Measurements from ENCODE around the gene STRBP. TPM values are rescaled to one million over a fixed set of nuclear protein-coding genes. Genes with fewer than 3 reads are reported as not detected.

Gene STRBP
- total RNA-seq, 1 experiment from 2014 or later: 74.0 TPM

GRCh38 chr9:123162360-123162759 is 106.0 kb downstream of the STRBP start:
- Mint-ChIP-seq H3K27me3 (ENCODE audit: low read depth) (no peaks in the 10 kb centered on the region; the same call in 1 of the 2 replicates), H3K36me3 (ENCODE audit: insufficient read depth in 1 of 3, low read depth in 3 of 3) (peaks cover 4 to 9% (median 7%) of the 10 kb centered on the region in 3 experiments; a peak in 6 of 7 replicates)
- H3K4ac ChIP-seq (ENCODE audit: low read depth, low read length): no peak overlapping the region

More at GRCh38 chr9:123162360-123162759, 106.0 kb downstream of the STRBP start:
- DNase-seq: no peak
- Histone ChIP-seq H2BK5ac (ENCODE audit: insufficient read length, low read length) (no peak overlapping the region), H3K18ac (ENCODE audit: insufficient read length, low read depth, low read length) (no peak overlapping the region), H3K56ac (ENCODE audit: insufficient read length, low read depth, low read length) (no peak overlapping the region), H3K9ac (ENCODE audit: extremely low read depth, insufficient read length, low read length) (no peak overlapping the region), H2AFZ (ENCODE audit: low read length) (no peak overlapping the region), H2BK120ac (ENCODE audit: low read depth, low read length, poor library complexity, severe bottlenecking) (no peak overlapping the region), H2AK5ac (ENCODE audit: insufficient read length, low read length) (no peak overlapping the region), H3K27ac (ENCODE audit: insufficient read length, low read depth, low read length) (no peak overlapping the region), H3K27me3 (ENCODE audit: insufficient read depth, low read length) (no peaks in the 10 kb centered on the region), H4K20me1 (ENCODE audit: control insufficient read depth, insufficient read depth, insufficient read length) (no peaks in the 10 kb centered on the region), H3K4me1 (ENCODE audit: insufficient read depth, low read length) (no peaks in the 10 kb centered on the region; the same call in 1 of the 2 replicates), H3K23me2 (ENCODE audit: insufficient read length, low read depth, low read length, poor library complexity, severe bottlenecking) (no peaks in the 10 kb centered on the region), H3K4me2 (ENCODE audit: insufficient read depth, insufficient read length, low read length) (no peak overlapping the region), H3T11ph (ENCODE audit: low read length) (no peak overlapping the region), H3K9me3 (ENCODE audit: control insufficient read depth, low read depth, low read length) (no peaks in the 10 kb centered on the region), H3K14ac (ENCODE audit: insufficient read depth, low read length) (no peak overlapping the region), H3K23ac (ENCODE audit: insufficient read length, low read depth, low read length) (no peak overlapping the region), H2BK20ac (ENCODE audit: low read depth, low read length, poor library complexity, severe bottlenecking) (no peak overlapping the region), H3K79me1 (ENCODE audit: insufficient read depth, low read depth, low read length, poor library complexity, severe bottlenecking) (no peaks in the 10 kb centered on the region), H3K79me2 (ENCODE audit: insufficient read depth, low read length) (no peaks in the 10 kb centered on the region), H4K91ac (ENCODE audit: insufficient read length, low read depth, low read length) (no peak overlapping the region), H4K8ac (replicated peaks; ENCODE audit: insufficient read length, low read depth, low read length) (no peak overlapping the region), H2BK12ac (ENCODE audit: insufficient read length, low read depth, low read length) (no peak overlapping the region), H4K5ac (ENCODE audit: insufficient read length, low read depth, low read length) (no peak overlapping the region), H2BK15ac (ENCODE audit: low read depth, low read length) (no peak overlapping the region)
- Mint-ChIP-seq H3K9me3 (no peaks in the 10 kb centered on the region), H3K4me3 (no peak overlapping the region), H3K4me1 (peaks cover 5 to 7% of the 10 kb centered on the region in 2 experiments; a peak in 3 of 4 replicates), H3K27ac (peak overlapping the region in 1 of 3 experiments; percentile 33; a peak in 2 of 7 replicates)
- TF ChIP-seq CTCF (conservative IDR thresholded peaks at IDR 0.05): no peak
- no CpG with 5 or more reads among the region's 1 CpG for WGBS (ENCODE audit: extremely low coverage, insufficient read length, low lambda C conversion rate)
